ENCODE data around the gene HPS4.

GRCh38 chr22:26436903-26437515 lies 46.6 kb downstream of the HPS4 start:
- TF ChIP-seq EZH2 (IDR thresholded peaks at IDR 0.05; ENCODE audit: low read length, missing control alignments), result no peak
- TF ChIP-seq, protein P1, sequence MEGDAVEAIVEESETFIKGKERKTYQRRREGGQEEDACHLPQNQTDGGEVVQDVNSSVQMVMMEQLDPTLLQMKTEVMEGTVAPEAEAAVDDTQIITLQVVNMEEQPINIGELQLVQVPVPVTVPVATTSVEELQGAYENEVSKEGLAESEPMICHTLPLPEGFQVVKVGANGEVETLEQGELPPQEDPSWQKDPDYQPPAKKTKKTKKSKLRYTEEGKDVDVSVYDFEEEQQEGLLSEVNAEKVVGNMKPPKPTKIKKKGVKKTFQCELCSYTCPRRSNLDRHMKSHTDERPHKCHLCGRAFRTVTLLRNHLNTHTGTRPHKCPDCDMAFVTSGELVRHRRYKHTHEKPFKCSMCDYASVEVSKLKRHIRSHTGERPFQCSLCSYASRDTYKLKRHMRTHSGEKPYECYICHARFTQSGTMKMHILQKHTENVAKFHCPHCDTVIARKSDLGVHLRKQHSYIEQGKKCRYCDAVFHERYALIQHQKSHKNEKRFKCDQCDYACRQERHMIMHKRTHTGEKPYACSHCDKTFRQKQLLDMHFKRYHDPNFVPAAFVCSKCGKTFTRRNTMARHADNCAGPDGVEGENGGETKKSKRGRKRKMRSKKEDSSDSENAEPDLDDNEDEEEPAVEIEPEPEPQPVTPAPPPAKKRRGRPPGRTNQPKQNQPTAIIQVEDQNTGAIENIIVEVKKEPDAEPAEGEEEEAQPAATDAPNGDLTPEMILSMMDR (conservative IDR thresholded peaks at IDR 0.05 in 1 of 2, IDR thresholded peaks at IDR 0.05 in 1 of 2; ENCODE audit: low read depth in 1 of 2, low read length in 2 of 2), result no peak
